Measurements from ENCODE around the gene DRC1. TPM values are rescaled to one million over a fixed set of nuclear protein-coding genes. Genes with fewer than 3 reads are reported as not detected.
A peak's percentile ranks its signal among the peaks of the same experiment; 100 is the strongest.

Gene DRC1
- total and polyA plus RNA-seq, 2 of the 4 experiments (the other 2 are of a cell fraction): 0.18 TPM; not detected in 1

- dilution Hi-C loops (cut with HindIII; ENCODE audit: low sequenced_read_pairs, unreplicated experiment) (no loop called here), in situ Hi-C loops (cut with MboI; ENCODE audit: low sequenced_read_pairs) (no loop called here), intact Hi-C loops (cut with micrococcal nuclease) (loop anchor here (10.0 kb wide), 1 partner anchor 138 kb away; no protein-coding TSS in a partner anchor)
- H2BK5ac ChIP-seq (ENCODE audit: low read depth, low read length, poor library complexity, severe bottlenecking): no peak overlapping the region
- ChIA-PET CTCF (interaction anchor here (1.2 kb wide), 1 partner anchor 15 kb away, joined by 3 read pairs; the partner anchor contains the start of gene OTOF), POLR2A (ENCODE audit: unreplicated experiment) (no interaction called here)
- no peak overlapping the region for H4K5ac ChIP-seq (ENCODE audit: low read depth, low read length)
- no peak overlapping the region for H4K91ac ChIP-seq (ENCODE audit: insufficient read depth, low read depth, low read length)
- no peak overlapping the region for H3K14ac ChIP-seq (replicated peaks; ENCODE audit: low read depth, low read length)
- H4K20me1 ChIP-seq (ENCODE audit: insufficient read depth, low read length): no peaks in the 10 kb centered on the region
- no peak overlapping the region for H3K4me3 ChIP-seq (ENCODE audit: insufficient read depth, low read depth, low read length)
- H2BK120ac ChIP-seq (ENCODE audit: low read depth, low read length): no peak overlapping the region
- peak; percentile 58 for DNase-seq
- WGBS, 2 experiments (ENCODE audit: extremely low coverage in 2 of 2, insufficient read length in 1 of 2): 100% methylated on average over 1 of the region's 14 CpGs; no CpG with 5 or more reads in 1 of the 2 experiments
- no peak overlapping the region for H2AK5ac ChIP-seq (ENCODE audit: low read depth, low read length)
- H3K9ac ChIP-seq (ENCODE audit: low read depth, low read length): no peak overlapping the region
- no peaks in the 10 kb centered on the region for H3K9me1 ChIP-seq (ENCODE audit: insufficient read depth, low read length)
- BruUV-seq (replicated peaks): no TSS peak
- H3K23ac ChIP-seq (ENCODE audit: low read depth, low read length): no peak overlapping the region
- H4K8ac ChIP-seq (ENCODE audit: low read depth in 2 of 2, low read length in 2 of 2): no peak overlapping the region
- no peak overlapping the region for H2AK9ac ChIP-seq (replicated peaks; ENCODE audit: low read depth, low read length, poor library complexity)
- no peak overlapping the region for H3K18ac ChIP-seq (ENCODE audit: low read depth, low read length)
- H2BK20ac ChIP-seq (ENCODE audit: low read depth, low read length): no peak overlapping the region
- H3K36me3 ChIP-seq (ENCODE audit: control insufficient read depth, insufficient read depth, low read length): no peaks in the 10 kb centered on the region
- no peak overlapping the region for H3K56ac ChIP-seq (ENCODE audit: extremely low read depth, insufficient read depth, low read length)
- H2AFZ ChIP-seq (replicated peaks; ENCODE audit: low read length, poor library complexity): peak overlapping the region; percentile 21
- H3K4me1 ChIP-seq (ENCODE audit: control insufficient read depth, insufficient read depth, low read length): no peaks in the 10 kb centered on the region
- H3K27me3 ChIP-seq (ENCODE audit: control insufficient read depth, insufficient read depth, low read length): peaks cover 7% of the 10 kb centered on the region; the same call in 1 of the 2 replicates
- ATAC-seq (ENCODE audit: low read depth): peak; percentile 85
- no peaks in the 10 kb centered on the region for H3K9me3 ChIP-seq (ENCODE audit: control insufficient read depth, insufficient read depth, low read length)
- no peak overlapping the region for H3K4me2 ChIP-seq (ENCODE audit: low read depth, low read length)
- TF ChIP-seq POLR2A (IDR thresholded peaks at IDR 0.05; ENCODE audit: low read depth, low read length) (no peak), FOS (IDR thresholded peaks at IDR 0.05; ENCODE audit: low read depth, low read length) (no peak), MAFK (IDR thresholded peaks at IDR 0.05; ENCODE audit: low read depth, low read length) (peak; percentile 54; the same call in 1 of the 2 replicates), NFE2L2 (IDR thresholded peaks at IDR 0.05; ENCODE audit: low read depth, low read length) (peak; percentile 74), CTCF (conservative IDR thresholded peaks at IDR 0.05; ENCODE audit: low read depth, low read length) (peak; percentile 64), SMC3 (IDR thresholded peaks at IDR 0.05; ENCODE audit: low read depth, low read length) (peak; percentile 31; the same call in 1 of the 2 replicates), RAD21 (IDR thresholded peaks at IDR 0.05; ENCODE audit: low read length) (peak; percentile 56)
- no peak overlapping the region for H3K4ac ChIP-seq (ENCODE audit: low read depth, low read length)
- H3K27ac ChIP-seq (ENCODE audit: insufficient read depth, low read length): no peak overlapping the region
- H2BK15ac ChIP-seq (ENCODE audit: low read depth, low read length): no peak overlapping the region
- H3K79me1 ChIP-seq (ENCODE audit: low read depth in 1 of 2, low read length in 2 of 2): no peaks in the 10 kb centered on the region
Observed at GRCh38 chr2:26462511-26463243, 61.0 kb downstream of the DRC1 start.
